Panc1 (cell line): Measurements from ENCODE around the gene PPIL1.

ENCODE experiments used
- CTCF ChIP-seq: fragments of 450-650 bp; IDR thresholded peaks from 2 replicates; pipeline ENCODE4 v1.5.1; 2017; ENCODE audit warnings: mild to moderate bottlenecking
- POLR2AphosphoS5 ChIP-seq: IDR thresholded peaks from 2 replicates; pipeline ENCODE4 v1.6.1; 2012; ENCODE audit warnings: mild to moderate bottlenecking, low read depth, low read length, moderate library complexity
- SIN3A ChIP-seq: IDR thresholded peaks from 2 replicates; pipeline ENCODE4 v1.6.1; 2012; ENCODE audit warnings: low read depth, mild to moderate bottlenecking, low read length, moderate library complexity, borderline replicate concordance; ENCODE audit not compliant: insufficient read depth
- TCF7L2 ChIP-seq: IDR thresholded peaks from 2 replicates; pipeline ENCODE4 v1.6.1; 2011; ENCODE audit warnings: mild to moderate bottlenecking, low read depth, low read length, inconsistent platforms
- TF ChIP-seq, protein P1 (sequence below), 2 experiments: IDR thresholded peaks; 2 replicates each; pipeline ENCODE4 v1.6.1; 2011 to 2012; ENCODE audit warnings: low read depth in 2 of 2, control low read depth in 1 of 2, low read length in 1 of 2, mild to moderate bottlenecking in 1 of 2, moderate library complexity in 1 of 2; ENCODE audit not compliant: insufficient read depth in 1 of 2

- TF ChIP-seq CTCF (no peak), POLR2AphosphoS5 (no peak), TCF7L2 (no peak), SIN3A (no peak)
- TF ChIP-seq, protein P1, sequence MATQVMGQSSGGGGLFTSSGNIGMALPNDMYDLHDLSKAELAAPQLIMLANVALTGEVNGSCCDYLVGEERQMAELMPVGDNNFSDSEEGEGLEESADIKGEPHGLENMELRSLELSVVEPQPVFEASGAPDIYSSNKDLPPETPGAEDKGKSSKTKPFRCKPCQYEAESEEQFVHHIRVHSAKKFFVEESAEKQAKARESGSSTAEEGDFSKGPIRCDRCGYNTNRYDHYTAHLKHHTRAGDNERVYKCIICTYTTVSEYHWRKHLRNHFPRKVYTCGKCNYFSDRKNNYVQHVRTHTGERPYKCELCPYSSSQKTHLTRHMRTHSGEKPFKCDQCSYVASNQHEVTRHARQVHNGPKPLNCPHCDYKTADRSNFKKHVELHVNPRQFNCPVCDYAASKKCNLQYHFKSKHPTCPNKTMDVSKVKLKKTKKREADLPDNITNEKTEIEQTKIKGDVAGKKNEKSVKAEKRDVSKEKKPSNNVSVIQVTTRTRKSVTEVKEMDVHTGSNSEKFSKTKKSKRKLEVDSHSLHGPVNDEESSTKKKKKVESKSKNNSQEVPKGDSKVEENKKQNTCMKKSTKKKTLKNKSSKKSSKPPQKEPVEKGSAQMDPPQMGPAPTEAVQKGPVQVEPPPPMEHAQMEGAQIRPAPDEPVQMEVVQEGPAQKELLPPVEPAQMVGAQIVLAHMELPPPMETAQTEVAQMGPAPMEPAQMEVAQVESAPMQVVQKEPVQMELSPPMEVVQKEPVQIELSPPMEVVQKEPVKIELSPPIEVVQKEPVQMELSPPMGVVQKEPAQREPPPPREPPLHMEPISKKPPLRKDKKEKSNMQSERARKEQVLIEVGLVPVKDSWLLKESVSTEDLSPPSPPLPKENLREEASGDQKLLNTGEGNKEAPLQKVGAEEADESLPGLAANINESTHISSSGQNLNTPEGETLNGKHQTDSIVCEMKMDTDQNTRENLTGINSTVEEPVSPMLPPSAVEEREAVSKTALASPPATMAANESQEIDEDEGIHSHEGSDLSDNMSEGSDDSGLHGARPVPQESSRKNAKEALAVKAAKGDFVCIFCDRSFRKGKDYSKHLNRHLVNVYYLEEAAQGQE (IDR thresholded peaks at IDR 0.05; ENCODE audit: insufficient read depth in 1 of 2, low read depth in 2 of 2, low read length in 1 of 2), result no peak
Measured at GRCh38 chr6:36815962-36816735, 58.5 kb downstream of the PPIL1 start.
